Panc1 (cell line): ENCODE measurements around the gene LYZ. TPM values are rescaled to one million over a fixed set of nuclear protein-coding genes. Genes with fewer than 3 reads are reported as not detected.

Experiments
- ATAC-seq: fragments of 200-7000 bp; cut with Tn5 transposase; 2 replicates; pipeline ENCODE4 v1.9.1; 2020; ENCODE audit warnings: mild to moderate bottlenecking, moderate library complexity
- BruUV-seq: library from RNA; stranded (reverse); fragments of 400-500 nt; replicated peaks from 2 replicates; lab custom pipeline; 2021; lab: Mats Ljungman, UMichigan
- CTCF ChIA-PET: fragments of 300-600 bp; sonication (Branson Sonifier 250); formaldehyde crosslinking; loops from one replicate; lab custom pipeline; 2022; ENCODE audit warnings: antibody characterized with exemption; lab: Charles Lee
- POLR2A ChIA-PET: fragments of 300-600 bp; sonication (Branson Sonifier 250); formaldehyde crosslinking; loops from one replicate; lab custom pipeline; 2022; ENCODE audit warnings: antibody characterized with exemption; lab: Charles Lee
- DNase-seq: peaks from one replicate; pipeline ENCODE4 v3.0.0-alpha.2; 2010; ENCODE audit warnings: low read depth, low spot score
- H3K27ac ChIP-seq: 2 replicates; pipeline ENCODE4 v1.5.1; 2011; ENCODE audit warnings: mild to moderate bottlenecking, low read length, inconsistent platforms
- H3K27me3 ChIP-seq: fragments of 200-500 bp; sonication (Bioruptor generic); 2 replicates; pipeline ENCODE4 v1.6.0; 2014; ENCODE audit warnings: low read length, inconsistent platforms; ENCODE audit not compliant: control insufficient read depth, insufficient read depth
- H3K36me3 ChIP-seq: fragments of 200-500 bp; sonication (Bioruptor generic); 2 replicates; pipeline ENCODE4 v1.5.1; 2014; ENCODE audit warnings: inconsistent platforms, mild to moderate bottlenecking, low read length, moderate library complexity; ENCODE audit not compliant: control insufficient read depth, insufficient read depth
- H3K4me1 ChIP-seq: 2 replicates; pipeline ENCODE4 v1.5.1; 2011; ENCODE audit warnings: inconsistent platforms, mild to moderate bottlenecking, low read length, moderate library complexity; ENCODE audit not compliant: control insufficient read depth, insufficient read depth
- H3K4me3 ChIP-seq, 2 experiments: 2 replicates each; pipeline ENCODE4 v1.5.1; 2011 to 2012; ENCODE audit warnings: low read depth in 2 of 2, low read length in 2 of 2, mild to moderate bottlenecking in 2 of 2, inconsistent platforms in 1 of 2, moderate library complexity in 1 of 2
- H3K9me3 ChIP-seq: fragments of 200-500 bp; sonication (Bioruptor generic); 2 replicates; pipeline ENCODE4 v1.5.1; 2014; ENCODE audit warnings: low read depth, mild to moderate bottlenecking, inconsistent platforms, low read length, moderate library complexity; ENCODE audit not compliant: control insufficient read depth, insufficient read depth
- CTCF ChIP-seq: fragments of 450-650 bp; IDR thresholded peaks from 2 replicates; pipeline ENCODE4 v1.5.1; 2017; ENCODE audit warnings: mild to moderate bottlenecking
- POLR2AphosphoS5 ChIP-seq: IDR thresholded peaks from 2 replicates; pipeline ENCODE4 v1.6.1; 2012; ENCODE audit warnings: mild to moderate bottlenecking, low read depth, low read length, moderate library complexity
- REST ChIP-seq, 2 experiments: IDR thresholded peaks; 2 replicates each; pipeline ENCODE4 v1.6.1; 2011 to 2012; ENCODE audit warnings: low read depth in 2 of 2, control low read depth in 1 of 2, low read length in 1 of 2, mild to moderate bottlenecking in 1 of 2, moderate library complexity in 1 of 2; ENCODE audit not compliant: insufficient read depth in 1 of 2
- SIN3A ChIP-seq: IDR thresholded peaks from 2 replicates; pipeline ENCODE4 v1.6.1; 2012; ENCODE audit warnings: low read depth, mild to moderate bottlenecking, low read length, moderate library complexity, borderline replicate concordance; ENCODE audit not compliant: insufficient read depth
- TCF7L2 ChIP-seq: IDR thresholded peaks from 2 replicates; pipeline ENCODE4 v1.6.1; 2011; ENCODE audit warnings: mild to moderate bottlenecking, low read depth, low read length, inconsistent platforms
- in situ Hi-C: cut with HindIII; loops from 2 replicates; pipeline ENCODE4 v1.10.0; 2016; ENCODE audit warnings: low sequenced_read_pairs, low pct_unique_long_range_greater_than_20kb
- intact Hi-C: fragments of 100-400 bp; cut with micrococcal nuclease; formaldehyde crosslinking; loops from one replicate; pipeline ENCODE4 v1.10.0; 2022; ENCODE audit not compliant: unreplicated experiment
- total RNA-seq: library from RNA; stranded (reverse); gene quantifications from one replicate; pipeline ENCODE4 v1.2.1, GENCODE V29; 2021; ENCODE audit not compliant: unreplicated experiment

Gene LYZ
- total RNA-seq, 1 experiment from 2014 or later: 1.1 TPM

GRCh38 chr12:69343357-69343756 is 4.8 kb upstream of the LYZ start:
- POLR2A ChIA-PET: interaction anchor here (0.5 kb wide), 1 partner anchor 15 kb away, joined by 8 read pairs; no protein-coding TSS in a partner anchor
- CTCF ChIA-PET: no interaction called here
- no peaks in the 10 kb centered on the region for H3K36me3 ChIP-seq
- H3K4me1 ChIP-seq: no peaks in the 10 kb centered on the region
- no peaks in the 10 kb centered on the region for H3K9me3 ChIP-seq
- no peak for DNase-seq
- no peaks in the 10 kb centered on the region; the same call in 1 of the 2 replicates for H3K27me3 ChIP-seq
- BruUV-seq: no TSS peak
- ATAC-seq: no peak
- intact Hi-C loops: no loop called here
- H3K4me3 ChIP-seq: no peak overlapping the region
- no peak overlapping the region for H3K27ac ChIP-seq
- in situ Hi-C loops: no loop called here
- TF ChIP-seq CTCF (no peak), TCF7L2 (no peak), SIN3A (no peak), REST (IDR thresholded peaks at IDR 0.05; ENCODE audit: insufficient read depth in 1 of 2, low read depth in 2 of 2, low read length in 1 of 2) (no peak), POLR2AphosphoS5 (no peak)

- no TSS peak for BruUV-seq
- Histone ChIP-seq H3K27me3 (no peaks in the 10 kb centered on the region; the same call in 1 of the 2 replicates), H3K36me3 (no peaks in the 10 kb centered on the region), H3K27ac (no peak overlapping the region), H3K4me3 (no peak overlapping the region), H3K4me1 (no peaks in the 10 kb centered on the region), H3K9me3 (no peaks in the 10 kb centered on the region)
- in situ Hi-C loops (no loop called here), intact Hi-C loops (no loop called here)
- ChIA-PET CTCF (no interaction called here), POLR2A (no interaction called here)
- DNase-seq (no peak), ATAC-seq (no peak)
- TF ChIP-seq SIN3A (no peak), CTCF (no peak), TCF7L2 (no peak), REST (IDR thresholded peaks at IDR 0.05; ENCODE audit: insufficient read depth in 1 of 2, low read depth in 2 of 2, low read length in 1 of 2) (no peak), POLR2AphosphoS5 (no peak)
These were observed 4.1 kb upstream of the LYZ start for GRCh38 chr12:69343885-69344612.
